GM10266 (cell line): ENCODE measurements around the gene CSH1.

ENCODE experiments used
- DNase-seq: peaks from one replicate; pipeline ENCODE4 v3.0.0; 2012; ENCODE audit errors: extremely low spot score
- TF ChIP-seq, protein P1 (sequence below): IDR thresholded peaks from 2 replicates; pipeline ENCODE4 v1.5.1; 2012; ENCODE audit warnings: mild to moderate bottlenecking, low read depth; ENCODE audit not compliant: control insufficient read depth, insufficient read depth; ENCODE audit errors: missing control alignments

Gene CSH1

DNA sequence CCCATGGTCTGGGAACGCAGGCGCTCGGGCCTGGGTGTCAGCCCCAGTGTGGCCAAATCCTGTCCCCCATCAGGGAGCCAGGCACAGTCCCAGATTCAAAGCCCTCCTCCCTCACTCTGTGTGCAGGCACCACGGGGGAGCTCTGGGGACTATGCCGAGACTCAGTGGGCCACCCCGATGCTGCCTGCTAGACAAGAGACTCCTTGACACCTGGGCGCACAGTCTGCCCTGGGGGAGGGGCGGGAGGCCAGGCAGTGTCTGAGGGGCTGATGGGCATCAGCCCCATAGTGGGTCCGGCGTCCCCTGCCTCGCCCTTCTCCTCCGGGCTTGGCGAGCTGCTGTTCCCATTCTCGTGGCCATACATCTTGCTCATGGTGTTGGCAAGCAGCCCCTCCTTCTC lies 44.2 kb upstream of the CSH1 start:
- no peak for DNase-seq
- TF ChIP-seq, protein P1, sequence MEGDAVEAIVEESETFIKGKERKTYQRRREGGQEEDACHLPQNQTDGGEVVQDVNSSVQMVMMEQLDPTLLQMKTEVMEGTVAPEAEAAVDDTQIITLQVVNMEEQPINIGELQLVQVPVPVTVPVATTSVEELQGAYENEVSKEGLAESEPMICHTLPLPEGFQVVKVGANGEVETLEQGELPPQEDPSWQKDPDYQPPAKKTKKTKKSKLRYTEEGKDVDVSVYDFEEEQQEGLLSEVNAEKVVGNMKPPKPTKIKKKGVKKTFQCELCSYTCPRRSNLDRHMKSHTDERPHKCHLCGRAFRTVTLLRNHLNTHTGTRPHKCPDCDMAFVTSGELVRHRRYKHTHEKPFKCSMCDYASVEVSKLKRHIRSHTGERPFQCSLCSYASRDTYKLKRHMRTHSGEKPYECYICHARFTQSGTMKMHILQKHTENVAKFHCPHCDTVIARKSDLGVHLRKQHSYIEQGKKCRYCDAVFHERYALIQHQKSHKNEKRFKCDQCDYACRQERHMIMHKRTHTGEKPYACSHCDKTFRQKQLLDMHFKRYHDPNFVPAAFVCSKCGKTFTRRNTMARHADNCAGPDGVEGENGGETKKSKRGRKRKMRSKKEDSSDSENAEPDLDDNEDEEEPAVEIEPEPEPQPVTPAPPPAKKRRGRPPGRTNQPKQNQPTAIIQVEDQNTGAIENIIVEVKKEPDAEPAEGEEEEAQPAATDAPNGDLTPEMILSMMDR: no peak

DNA sequence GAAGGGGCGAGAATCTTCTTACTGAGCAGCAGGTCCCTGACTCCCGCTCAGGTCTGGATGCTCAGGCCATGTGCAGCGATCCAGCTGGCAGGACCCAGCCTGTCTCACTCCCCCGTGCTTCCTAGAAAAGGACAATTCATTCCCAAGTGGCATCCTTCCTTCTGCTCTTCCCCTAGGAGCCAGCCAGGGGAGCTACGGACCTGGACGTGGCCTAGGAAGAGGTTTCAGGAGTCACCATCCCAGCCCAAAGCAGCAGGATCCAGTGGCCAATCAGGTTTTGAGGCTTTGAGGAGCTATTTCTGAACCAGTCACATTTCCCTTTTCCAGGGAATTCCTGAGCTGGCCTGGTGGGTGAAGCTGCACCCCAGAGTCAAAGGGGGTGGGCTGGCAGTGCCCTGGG lies 43.5 kb upstream of the CSH1 start:
- DNase-seq: no peak
- TF ChIP-seq, protein P1: no peak

DNA sequence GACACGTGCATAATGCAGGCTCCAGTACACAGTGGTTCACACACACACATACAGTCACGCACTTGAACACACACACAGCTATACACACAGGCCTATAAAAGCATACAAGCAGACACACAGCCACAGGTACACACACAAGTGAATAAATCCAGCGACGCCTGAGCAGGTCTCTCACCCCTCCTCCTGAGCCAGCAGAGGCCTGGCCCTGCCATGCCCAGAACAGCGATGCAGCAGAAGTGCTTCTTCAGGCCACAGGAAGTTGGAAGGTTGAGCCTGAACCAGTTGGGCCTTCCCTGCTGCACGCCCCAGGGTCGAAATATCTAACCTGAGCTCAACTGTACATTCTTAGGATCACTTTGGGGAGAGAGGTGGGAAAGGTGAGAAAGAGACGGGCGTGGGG lies 43.0 kb upstream of the CSH1 start:
- DNase-seq: no peak
- TF ChIP-seq, protein P1: no peak

DNA sequence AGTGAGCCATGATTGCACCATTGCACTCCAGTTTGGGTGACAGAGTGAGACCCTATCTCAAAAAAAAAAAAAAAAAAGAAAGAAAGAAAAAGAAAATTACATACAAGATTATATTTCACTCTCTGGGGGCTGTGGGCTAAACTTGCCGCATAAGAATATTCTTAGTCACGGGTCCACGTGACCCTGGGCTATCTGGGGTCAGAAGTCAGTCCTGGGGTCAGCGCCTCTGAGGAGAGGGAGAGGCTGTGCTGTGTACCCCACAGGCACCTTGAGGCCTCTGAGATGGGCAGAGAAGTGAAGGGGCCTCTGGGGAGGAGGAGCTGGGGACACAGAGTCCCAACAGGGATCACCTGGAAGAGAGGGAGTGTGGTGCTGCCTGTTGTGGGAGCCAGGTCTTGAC lies 41.5 kb upstream of the CSH1 start:
- TF ChIP-seq, protein P1: no peak
- no peak for DNase-seq

DNA sequence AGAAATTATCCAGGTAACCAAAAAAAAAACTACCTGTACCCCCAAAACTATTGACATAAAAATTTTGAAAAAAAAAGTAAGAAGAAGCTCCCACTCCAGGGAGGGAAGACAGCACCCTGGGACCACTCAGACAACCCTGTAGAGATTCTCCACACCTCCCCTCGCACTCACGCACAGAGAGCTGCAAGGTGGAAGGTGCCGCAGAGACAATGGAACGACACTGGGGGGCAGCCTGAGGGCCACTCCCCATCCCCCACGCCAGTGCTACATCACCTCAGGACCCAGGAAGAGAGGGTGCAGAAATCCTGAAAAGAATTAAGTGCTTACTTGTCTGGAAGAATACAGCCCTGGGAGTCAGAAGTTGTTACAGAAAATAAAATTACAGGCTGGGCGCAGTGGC lies 40.9 kb upstream of the CSH1 start:
- TF ChIP-seq, protein P1: no peak
- DNase-seq: no peak

DNA sequence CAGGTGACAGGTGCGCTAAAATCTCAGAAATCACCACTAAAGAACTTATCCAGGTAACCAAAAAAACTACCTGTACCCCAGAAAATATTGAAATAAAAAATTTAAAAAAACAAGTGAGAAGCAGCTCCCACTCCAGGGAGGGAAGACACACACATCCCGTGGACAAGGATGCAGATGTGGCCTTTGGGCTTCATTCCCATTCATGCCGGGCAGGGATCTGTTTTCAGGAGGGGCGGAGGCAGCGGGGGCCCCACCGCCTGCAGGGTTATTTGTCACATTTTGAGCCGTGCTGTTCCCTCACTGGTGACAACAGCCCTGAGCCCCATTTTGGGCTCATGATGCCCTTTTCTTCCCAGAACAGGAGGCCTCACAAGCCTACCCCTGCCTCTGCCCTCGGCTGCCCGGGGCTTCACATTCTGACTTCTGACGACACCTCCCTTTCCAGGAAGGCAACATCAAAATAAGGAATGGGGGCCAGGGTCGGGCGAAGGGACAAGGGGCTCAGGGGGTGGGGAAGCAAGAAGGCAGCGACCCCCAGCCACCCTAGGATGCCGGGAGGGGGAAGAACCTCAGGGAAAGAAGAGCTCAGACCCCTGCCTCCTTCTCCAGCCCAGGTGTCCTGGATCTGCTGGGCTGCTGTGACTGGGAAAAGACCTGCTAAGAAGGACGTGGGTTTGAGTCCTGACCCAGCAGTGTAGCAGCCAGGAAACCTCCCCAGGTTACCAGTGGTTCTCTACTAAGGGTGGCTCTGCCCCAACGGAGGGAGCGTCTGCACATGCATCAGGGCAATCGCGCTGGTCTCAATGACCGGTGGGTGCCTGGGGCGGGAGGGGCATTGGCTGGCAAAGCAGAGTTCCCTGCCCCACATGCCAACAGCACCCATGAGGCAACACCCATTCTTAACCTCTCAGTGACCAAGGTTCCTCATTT lies 38.1 kb upstream of the CSH1 start:
- TF ChIP-seq, protein P1: no peak
- DNase-seq: no peak

DNA sequence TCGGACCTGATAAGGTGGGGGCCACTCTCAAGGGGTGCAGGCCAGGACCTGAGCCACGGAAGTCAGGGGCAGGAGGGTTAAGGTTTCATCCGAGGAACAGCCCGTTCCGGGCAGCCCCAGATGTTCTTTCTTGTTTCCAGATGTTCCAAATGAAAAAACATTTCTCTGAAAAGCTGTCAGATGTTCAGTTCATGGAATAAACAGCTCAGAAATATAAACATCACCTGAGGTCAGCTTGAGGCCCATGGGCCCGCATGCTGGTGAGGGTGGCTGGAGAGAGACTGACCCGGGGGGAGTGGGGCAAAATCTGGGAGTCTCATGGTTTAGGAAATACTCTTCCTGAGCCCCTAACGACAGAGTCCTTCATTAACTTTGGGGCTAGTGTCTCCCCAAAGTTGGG lies 37.2 kb upstream of the CSH1 start:
- TF ChIP-seq, protein P1: no peak
- DNase-seq: no peak
